GM23338 (cell line): Measurements from ENCODE around the gene PTRH2. TPM values are rescaled to one million over a fixed set of nuclear protein-coding genes. Genes with fewer than 3 reads are reported as not detected.

Experiments
- CREB1 ChIP-seq: fragments of 250-450 bp; sonication (Bioruptor Pico); IDR thresholded peaks from 2 replicates; pipeline ENCODE4 v1.5.0; 2020; ENCODE audit warnings: low read depth, mild to moderate bottlenecking, moderate library complexity
- EZH2 ChIP-seq: fragments of 200-600 bp; sonication (generic); IDR thresholded peaks from one replicate; pipeline ENCODE4 v1.8.0; 2017; ENCODE audit warnings: antibody characterized with exemption, mild to moderate bottlenecking, low read depth; ENCODE audit not compliant: unreplicated experiment
- EZH2phosphoT487 ChIP-seq: fragments of 200-600 bp; sonication (generic); IDR thresholded peaks from one replicate; pipeline ENCODE4 v1.8.1; 2018; ENCODE audit warnings: antibody characterized with exemption; ENCODE audit not compliant: unreplicated experiment
- JUNB ChIP-seq: IDR thresholded peaks from one replicate; pipeline ENCODE4 v1.6.1; 2016; ENCODE audit warnings: antibody characterized with exemption; ENCODE audit not compliant: unreplicated experiment
- POLR2AphosphoS5 ChIP-seq: IDR thresholded peaks from 2 replicates; pipeline ENCODE4 v1.6.1; 2016; ENCODE audit warnings: antibody characterized with exemption, low read depth
- ZNF331 ChIP-seq: fragments of 250-450 bp; sonication (Bioruptor Pico); IDR thresholded peaks from 2 replicates; pipeline ENCODE4 v1.5.0; 2020; ENCODE audit warnings: low read depth, mild to moderate bottlenecking, moderate library complexity
- polyA plus RNA-seq: library from polyadenylated mRNA; unstranded; fragments of >200 nt; fragmentation: Nextera tagmentation; extraction: Ambion mirVana; gene quantifications from 2 replicates; pipeline ENCODE4 v1.2.1, GENCODE V29; 2016
- total RNA-seq: library from RNA; depleted of rRNA; stranded (reverse); fragments of >200 nt; shearing (Covaris generic); gene quantifications from 2 replicates; pipeline ENCODE4 v1.2.3, GENCODE V29; 2014
- TF ChIP-seq, protein P1 (sequence below): fragments of 250-450 bp; sonication (Bioruptor Pico); IDR thresholded peaks from 2 replicates; pipeline ENCODE4 v1.5.0; 2020; ENCODE audit warnings: mild to moderate bottlenecking, moderate library complexity
- TF ChIP-seq, protein P2 (sequence below), 2 experiments: fragments of 200-600 bp in 1 of 2; sonication (generic) in 1 of 2; conservative IDR thresholded peaks; 2 replicates each; pipeline versions ENCODE4 v1.5.1 to v1.6.1; 2016 to 2017; ENCODE audit warnings: antibody characterized with exemption in 2 of 2, low read depth in 2 of 2, mild to moderate bottlenecking in 2 of 2, moderate library complexity in 1 of 2
- TF ChIP-seq, protein P3 (sequence below): IDR thresholded peaks from one replicate; pipeline ENCODE4 v1.6.1; 2018; ENCODE audit warnings: antibody characterized with exemption; ENCODE audit not compliant: unreplicated experiment

Gene PTRH2
- total and polyA plus RNA-seq, 2 experiments from 2014 or later, result 32.7 to 85.2 TPM

DNA sequence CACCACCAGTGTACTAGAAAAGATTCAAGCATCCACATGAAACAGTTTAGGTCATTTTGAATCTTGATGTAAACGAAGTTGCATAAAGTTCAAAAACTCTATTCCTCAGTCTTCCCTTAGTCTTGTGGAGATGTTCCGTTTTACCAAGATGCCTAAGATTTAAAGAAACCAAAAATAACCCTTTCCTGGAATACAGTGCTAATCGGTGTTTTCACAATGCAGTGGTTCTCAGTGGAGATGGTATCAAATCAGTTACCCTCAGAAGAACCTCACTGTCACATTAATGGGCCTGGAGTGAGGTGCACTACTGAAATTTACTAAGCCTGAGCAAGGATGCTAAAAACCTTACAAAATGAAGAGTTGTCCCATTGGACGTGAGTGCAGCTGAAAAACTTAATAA is 9.1 kb downstream of the PTRH2 start (continued):
- TF ChIP-seq, protein P1, sequence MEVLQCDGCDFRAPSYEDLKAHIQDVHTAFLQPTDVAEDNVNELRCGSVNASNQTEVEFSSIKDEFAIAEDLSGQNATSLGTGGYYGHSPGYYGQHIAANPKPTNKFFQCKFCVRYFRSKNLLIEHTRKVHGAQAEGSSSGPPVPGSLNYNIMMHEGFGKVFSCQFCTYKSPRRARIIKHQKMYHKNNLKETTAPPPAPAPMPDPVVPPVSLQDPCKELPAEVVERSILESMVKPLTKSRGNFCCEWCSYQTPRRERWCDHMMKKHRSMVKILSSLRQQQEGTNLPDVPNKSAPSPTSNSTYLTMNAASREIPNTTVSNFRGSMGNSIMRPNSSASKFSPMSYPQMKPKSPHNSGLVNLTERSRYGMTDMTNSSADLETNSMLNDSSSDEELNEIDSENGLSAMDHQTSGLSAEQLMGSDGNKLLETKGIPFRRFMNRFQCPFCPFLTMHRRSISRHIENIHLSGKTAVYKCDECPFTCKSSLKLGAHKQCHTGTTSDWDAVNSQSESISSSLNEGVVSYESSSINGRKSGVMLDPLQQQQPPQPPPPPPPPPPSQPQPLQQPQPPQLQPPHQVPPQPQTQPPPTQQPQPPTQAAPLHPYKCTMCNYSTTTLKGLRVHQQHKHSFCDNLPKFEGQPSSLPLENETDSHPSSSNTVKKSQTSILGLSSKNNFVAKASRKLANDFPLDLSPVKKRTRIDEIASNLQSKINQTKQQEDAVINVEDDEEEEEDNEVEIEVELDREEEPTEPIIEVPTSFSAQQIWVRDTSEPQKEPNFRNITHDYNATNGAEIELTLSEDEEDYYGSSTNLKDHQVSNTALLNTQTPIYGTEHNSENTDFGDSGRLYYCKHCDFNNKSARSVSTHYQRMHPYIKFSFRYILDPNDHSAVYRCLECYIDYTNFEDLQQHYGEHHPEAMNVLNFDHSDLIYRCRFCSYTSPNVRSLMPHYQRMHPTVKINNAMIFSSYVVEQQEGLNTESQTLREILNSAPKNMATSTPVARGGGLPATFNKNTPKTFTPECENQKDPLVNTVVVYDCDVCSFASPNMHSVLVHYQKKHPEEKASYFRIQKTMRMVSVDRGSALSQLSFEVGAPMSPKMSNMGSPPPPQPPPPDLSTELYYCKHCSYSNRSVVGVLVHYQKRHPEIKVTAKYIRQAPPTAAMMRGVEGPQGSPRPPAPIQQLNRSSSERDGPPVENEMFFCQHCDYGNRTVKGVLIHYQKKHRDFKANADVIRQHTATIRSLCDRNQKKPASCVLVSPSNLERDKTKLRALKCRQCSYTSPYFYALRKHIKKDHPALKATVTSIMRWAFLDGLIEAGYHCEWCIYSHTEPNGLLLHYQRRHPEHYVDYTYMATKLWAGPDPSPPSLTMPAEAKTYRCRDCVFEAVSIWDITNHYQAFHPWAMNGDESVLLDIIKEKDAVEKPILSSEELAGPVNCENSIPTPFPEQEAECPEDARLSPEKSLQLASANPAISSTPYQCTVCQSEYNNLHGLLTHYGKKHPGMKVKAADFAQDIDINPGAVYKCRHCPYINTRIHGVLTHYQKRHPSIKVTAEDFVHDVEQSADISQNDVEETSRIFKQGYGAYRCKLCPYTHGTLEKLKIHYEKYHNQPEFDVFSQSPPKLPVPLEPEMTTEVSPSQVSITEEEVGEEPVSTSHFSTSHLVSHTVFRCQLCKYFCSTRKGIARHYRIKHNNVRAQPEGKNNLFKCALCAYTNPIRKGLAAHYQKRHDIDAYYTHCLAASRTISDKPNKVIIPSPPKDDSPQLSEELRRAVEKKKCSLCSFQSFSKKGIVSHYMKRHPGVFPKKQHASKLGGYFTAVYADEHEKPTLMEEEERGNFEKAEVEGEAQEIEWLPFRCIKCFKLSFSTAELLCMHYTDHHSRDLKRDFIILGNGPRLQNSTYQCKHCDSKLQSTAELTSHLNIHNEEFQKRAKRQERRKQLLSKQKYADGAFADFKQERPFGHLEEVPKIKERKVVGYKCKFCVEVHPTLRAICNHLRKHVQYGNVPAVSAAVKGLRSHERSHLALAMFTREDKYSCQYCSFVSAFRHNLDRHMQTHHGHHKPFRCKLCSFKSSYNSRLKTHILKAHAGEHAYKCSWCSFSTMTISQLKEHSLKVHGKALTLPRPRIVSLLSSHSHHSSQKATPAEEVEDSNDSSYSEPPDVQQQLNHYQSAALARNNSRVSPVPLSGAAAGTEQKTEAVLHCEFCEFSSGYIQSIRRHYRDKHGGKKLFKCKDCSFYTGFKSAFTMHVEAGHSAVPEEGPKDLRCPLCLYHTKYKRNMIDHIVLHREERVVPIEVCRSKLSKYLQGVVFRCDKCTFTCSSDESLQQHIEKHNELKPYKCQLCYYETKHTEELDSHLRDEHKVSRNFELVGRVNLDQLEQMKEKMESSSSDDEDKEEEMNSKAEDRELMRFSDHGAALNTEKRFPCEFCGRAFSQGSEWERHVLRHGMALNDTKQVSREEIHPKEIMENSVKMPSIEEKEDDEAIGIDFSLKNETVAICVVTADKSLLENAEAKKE (CRISPR knock-in tag), result no peak
- TF ChIP-seq, protein P2, sequence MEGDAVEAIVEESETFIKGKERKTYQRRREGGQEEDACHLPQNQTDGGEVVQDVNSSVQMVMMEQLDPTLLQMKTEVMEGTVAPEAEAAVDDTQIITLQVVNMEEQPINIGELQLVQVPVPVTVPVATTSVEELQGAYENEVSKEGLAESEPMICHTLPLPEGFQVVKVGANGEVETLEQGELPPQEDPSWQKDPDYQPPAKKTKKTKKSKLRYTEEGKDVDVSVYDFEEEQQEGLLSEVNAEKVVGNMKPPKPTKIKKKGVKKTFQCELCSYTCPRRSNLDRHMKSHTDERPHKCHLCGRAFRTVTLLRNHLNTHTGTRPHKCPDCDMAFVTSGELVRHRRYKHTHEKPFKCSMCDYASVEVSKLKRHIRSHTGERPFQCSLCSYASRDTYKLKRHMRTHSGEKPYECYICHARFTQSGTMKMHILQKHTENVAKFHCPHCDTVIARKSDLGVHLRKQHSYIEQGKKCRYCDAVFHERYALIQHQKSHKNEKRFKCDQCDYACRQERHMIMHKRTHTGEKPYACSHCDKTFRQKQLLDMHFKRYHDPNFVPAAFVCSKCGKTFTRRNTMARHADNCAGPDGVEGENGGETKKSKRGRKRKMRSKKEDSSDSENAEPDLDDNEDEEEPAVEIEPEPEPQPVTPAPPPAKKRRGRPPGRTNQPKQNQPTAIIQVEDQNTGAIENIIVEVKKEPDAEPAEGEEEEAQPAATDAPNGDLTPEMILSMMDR (conservative IDR thresholded peaks at IDR 0.05; ENCODE audit: low read depth in 2 of 2), result no peak
- TF ChIP-seq JUNB, result no peak
- TF ChIP-seq, protein P3, sequence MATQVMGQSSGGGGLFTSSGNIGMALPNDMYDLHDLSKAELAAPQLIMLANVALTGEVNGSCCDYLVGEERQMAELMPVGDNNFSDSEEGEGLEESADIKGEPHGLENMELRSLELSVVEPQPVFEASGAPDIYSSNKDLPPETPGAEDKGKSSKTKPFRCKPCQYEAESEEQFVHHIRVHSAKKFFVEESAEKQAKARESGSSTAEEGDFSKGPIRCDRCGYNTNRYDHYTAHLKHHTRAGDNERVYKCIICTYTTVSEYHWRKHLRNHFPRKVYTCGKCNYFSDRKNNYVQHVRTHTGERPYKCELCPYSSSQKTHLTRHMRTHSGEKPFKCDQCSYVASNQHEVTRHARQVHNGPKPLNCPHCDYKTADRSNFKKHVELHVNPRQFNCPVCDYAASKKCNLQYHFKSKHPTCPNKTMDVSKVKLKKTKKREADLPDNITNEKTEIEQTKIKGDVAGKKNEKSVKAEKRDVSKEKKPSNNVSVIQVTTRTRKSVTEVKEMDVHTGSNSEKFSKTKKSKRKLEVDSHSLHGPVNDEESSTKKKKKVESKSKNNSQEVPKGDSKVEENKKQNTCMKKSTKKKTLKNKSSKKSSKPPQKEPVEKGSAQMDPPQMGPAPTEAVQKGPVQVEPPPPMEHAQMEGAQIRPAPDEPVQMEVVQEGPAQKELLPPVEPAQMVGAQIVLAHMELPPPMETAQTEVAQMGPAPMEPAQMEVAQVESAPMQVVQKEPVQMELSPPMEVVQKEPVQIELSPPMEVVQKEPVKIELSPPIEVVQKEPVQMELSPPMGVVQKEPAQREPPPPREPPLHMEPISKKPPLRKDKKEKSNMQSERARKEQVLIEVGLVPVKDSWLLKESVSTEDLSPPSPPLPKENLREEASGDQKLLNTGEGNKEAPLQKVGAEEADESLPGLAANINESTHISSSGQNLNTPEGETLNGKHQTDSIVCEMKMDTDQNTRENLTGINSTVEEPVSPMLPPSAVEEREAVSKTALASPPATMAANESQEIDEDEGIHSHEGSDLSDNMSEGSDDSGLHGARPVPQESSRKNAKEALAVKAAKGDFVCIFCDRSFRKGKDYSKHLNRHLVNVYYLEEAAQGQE, result no peak
- no peak for TF ChIP-seq POLR2AphosphoS5
- no peak for TF ChIP-seq EZH2
- no peak for TF ChIP-seq EZH2phosphoT487
- TF ChIP-seq CREB1 (CRISPR knock-in tag), result no peak
- TF ChIP-seq ZNF331 (CRISPR knock-in tag), result no peak
